Loucy (cell line): ENCODE results near the gene CCDC188.

Source experiments
- H2AFZ ChIP-seq: fragments of 200-600 bp; sonication (generic); 2 replicates; pipeline ENCODE4 v1.6.0; 2016; ENCODE audit warnings: antibody characterized with exemption, mild to moderate bottlenecking, low read length, moderate library complexity
- H3F3A ChIP-seq: fragments of 200-600 bp; 2 replicates; pipeline ENCODE4 v1.6.0; 2016; ENCODE audit warnings: antibody characterized with exemption, low read depth, mild to moderate bottlenecking
- H3K27me3 ChIP-seq: fragments of 200-600 bp; sonication (generic); 2 replicates; pipeline ENCODE4 v1.6.1; 2014; ENCODE audit warnings: low read length, mild to moderate bottlenecking; ENCODE audit not compliant: insufficient read depth, poor library complexity, severe bottlenecking
- H3K36me3 ChIP-seq: fragments of 200-600 bp; sonication (generic); 2 replicates; pipeline ENCODE4 v1.6.1; 2016; ENCODE audit warnings: low read length; ENCODE audit not compliant: insufficient read depth
- H3K4me1 ChIP-seq: fragments of 200-600 bp; sonication (generic); 2 replicates; pipeline ENCODE4 v1.5.1; 2014; ENCODE audit warnings: low read length, mild to moderate bottlenecking; ENCODE audit not compliant: insufficient read depth, poor library complexity, severe bottlenecking
- H3K4me2 ChIP-seq: fragments of 200-600 bp; sonication (generic); 2 replicates; pipeline ENCODE4 v1.6.0; 2014; ENCODE audit warnings: antibody characterized with exemption, low read length, low read depth, mild to moderate bottlenecking; ENCODE audit not compliant: poor library complexity, severe bottlenecking
- H3K4me3 ChIP-seq: fragments of 200-600 bp; sonication (generic); 2 replicates; pipeline ENCODE4 v1.5.1; 2014; ENCODE audit warnings: low read length, mild to moderate bottlenecking, mixed read lengths; ENCODE audit not compliant: poor library complexity, severe bottlenecking
- H3K79me2 ChIP-seq: fragments of 200-600 bp; sonication (generic); 2 replicates; pipeline ENCODE4 v1.6.1; 2014; ENCODE audit warnings: low read length; ENCODE audit not compliant: insufficient read depth
- H3K9ac ChIP-seq: fragments of 200-600 bp; sonication (generic); 2 replicates; pipeline ENCODE4 v1.6.0; 2014; ENCODE audit warnings: mild to moderate bottlenecking, low read depth, low read length, moderate library complexity; ENCODE audit not compliant: poor library complexity, severe bottlenecking
- H3K9me2 ChIP-seq: fragments of 200-600 bp; sonication (generic); replicated peaks from 2 replicates; pipeline ENCODE4 v1.6.1; 2016; ENCODE audit warnings: low read depth, low read length, mixed read lengths
- H3K9me3 ChIP-seq: fragments of 200-600 bp; sonication (generic); 2 replicates; pipeline ENCODE4 v1.6.1; 2014; ENCODE audit warnings: mild to moderate bottlenecking, antibody characterized with exemption, low read length, low read depth; ENCODE audit not compliant: insufficient read depth
- H4K20me1 ChIP-seq: fragments of 200-600 bp; sonication (generic); 2 replicates; pipeline ENCODE4 v1.6.0; 2014; ENCODE audit warnings: antibody characterized with exemption, low read length, mild to moderate bottlenecking; ENCODE audit not compliant: insufficient read depth, poor library complexity, severe bottlenecking
- EZH2phosphoT487 ChIP-seq: fragments of 200-600 bp; IDR thresholded peaks from 2 replicates; pipeline ENCODE4 v1.6.1; 2018; ENCODE audit warnings: antibody characterized with exemption, mild to moderate bottlenecking, moderate library complexity, borderline replicate concordance
- TF ChIP-seq, protein P1 (sequence below): fragments of 200-600 bp; sonication (generic); conservative IDR thresholded peaks from 2 replicates; pipeline ENCODE4 v1.5.1; 2014; ENCODE audit warnings: mild to moderate bottlenecking, antibody characterized with exemption, low read length

Gene CCDC188

DNA sequence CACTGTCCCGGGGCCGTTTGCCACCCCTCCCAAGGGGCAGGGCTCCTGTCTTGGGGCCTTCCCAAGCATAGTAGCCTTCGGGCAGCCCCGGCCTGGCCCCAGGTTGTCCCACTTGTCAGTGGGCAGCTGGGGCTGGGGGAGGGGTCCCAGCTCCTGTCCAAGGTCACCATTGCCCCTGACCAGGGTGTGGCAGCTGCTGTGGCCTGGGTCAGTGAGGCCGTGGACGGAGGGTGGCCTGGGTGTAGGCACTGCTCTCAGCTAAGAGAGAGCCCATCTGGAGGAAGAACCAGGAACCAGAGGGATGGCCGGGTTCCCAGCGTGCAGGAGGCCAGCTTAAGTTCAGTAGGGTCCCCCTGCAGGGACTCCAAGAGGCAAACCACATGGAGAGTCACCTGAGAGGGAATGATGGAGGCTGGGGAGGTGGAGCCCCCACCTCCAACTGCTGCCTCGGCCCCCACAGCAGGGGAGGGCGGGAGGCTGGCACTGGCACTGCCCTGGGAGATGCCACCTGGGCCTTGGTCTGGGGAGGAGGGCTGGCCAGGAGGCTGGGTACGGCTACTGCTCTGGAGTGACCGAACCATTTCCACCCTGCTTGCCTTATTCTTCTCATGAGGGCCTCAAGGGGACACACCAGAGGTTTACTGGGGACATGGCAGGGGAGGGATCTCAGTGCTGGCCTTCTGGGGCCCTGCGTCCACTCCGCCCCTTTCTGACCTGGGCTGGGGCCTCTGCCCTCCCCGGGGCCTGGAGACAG is 6.8 kb upstream of the CCDC188 start:
- H3K4me2 ChIP-seq: peak overlapping the region; percentile 92
- peaks cover 44% of the 10 kb centered on the region for H3K4me1 ChIP-seq
- H3K9me2 ChIP-seq: no peaks in the 10 kb centered on the region
- H3K36me3 ChIP-seq: no peaks in the 10 kb centered on the region
- H3F3A ChIP-seq: peaks cover 6% of the 10 kb centered on the region
- H3K4me3 ChIP-seq: peak overlapping the region; percentile 74
- no peaks in the 10 kb centered on the region for H3K27me3 ChIP-seq
- peak overlapping the region; percentile 96 for H3K9ac ChIP-seq
- H3K9me3 ChIP-seq: no peaks in the 10 kb centered on the region
- TF ChIP-seq, protein P1, sequence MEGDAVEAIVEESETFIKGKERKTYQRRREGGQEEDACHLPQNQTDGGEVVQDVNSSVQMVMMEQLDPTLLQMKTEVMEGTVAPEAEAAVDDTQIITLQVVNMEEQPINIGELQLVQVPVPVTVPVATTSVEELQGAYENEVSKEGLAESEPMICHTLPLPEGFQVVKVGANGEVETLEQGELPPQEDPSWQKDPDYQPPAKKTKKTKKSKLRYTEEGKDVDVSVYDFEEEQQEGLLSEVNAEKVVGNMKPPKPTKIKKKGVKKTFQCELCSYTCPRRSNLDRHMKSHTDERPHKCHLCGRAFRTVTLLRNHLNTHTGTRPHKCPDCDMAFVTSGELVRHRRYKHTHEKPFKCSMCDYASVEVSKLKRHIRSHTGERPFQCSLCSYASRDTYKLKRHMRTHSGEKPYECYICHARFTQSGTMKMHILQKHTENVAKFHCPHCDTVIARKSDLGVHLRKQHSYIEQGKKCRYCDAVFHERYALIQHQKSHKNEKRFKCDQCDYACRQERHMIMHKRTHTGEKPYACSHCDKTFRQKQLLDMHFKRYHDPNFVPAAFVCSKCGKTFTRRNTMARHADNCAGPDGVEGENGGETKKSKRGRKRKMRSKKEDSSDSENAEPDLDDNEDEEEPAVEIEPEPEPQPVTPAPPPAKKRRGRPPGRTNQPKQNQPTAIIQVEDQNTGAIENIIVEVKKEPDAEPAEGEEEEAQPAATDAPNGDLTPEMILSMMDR: no peak
- no peak for TF ChIP-seq EZH2phosphoT487
- no peaks in the 10 kb centered on the region for H3K79me2 ChIP-seq
- no peaks in the 10 kb centered on the region for H4K20me1 ChIP-seq
- H2AFZ ChIP-seq: no peak overlapping the region

- no peaks in the 10 kb centered on the region for H4K20me1 ChIP-seq
- TF ChIP-seq, protein P1: peak; percentile 97
- TF ChIP-seq EZH2phosphoT487: no peak
- H2AFZ ChIP-seq: no peak overlapping the region
- H3F3A ChIP-seq: peaks cover 6% of the 10 kb centered on the region
- no peaks in the 10 kb centered on the region for H3K9me3 ChIP-seq
- no peak overlapping the region for H3K4me3 ChIP-seq
- H3K36me3 ChIP-seq: no peaks in the 10 kb centered on the region
- H3K4me1 ChIP-seq: peaks cover 44% of the 10 kb centered on the region
- H3K79me2 ChIP-seq: no peaks in the 10 kb centered on the region
- H3K9me2 ChIP-seq: no peaks in the 10 kb centered on the region
- peak overlapping the region; percentile 92 for H3K4me2 ChIP-seq
- H3K27me3 ChIP-seq: no peaks in the 10 kb centered on the region
- H3K9ac ChIP-seq: peak overlapping the region; percentile 96
Observed at GRCh38 chr22:20156611-20157429, 6.0 kb upstream of the CCDC188 start.

DNA sequence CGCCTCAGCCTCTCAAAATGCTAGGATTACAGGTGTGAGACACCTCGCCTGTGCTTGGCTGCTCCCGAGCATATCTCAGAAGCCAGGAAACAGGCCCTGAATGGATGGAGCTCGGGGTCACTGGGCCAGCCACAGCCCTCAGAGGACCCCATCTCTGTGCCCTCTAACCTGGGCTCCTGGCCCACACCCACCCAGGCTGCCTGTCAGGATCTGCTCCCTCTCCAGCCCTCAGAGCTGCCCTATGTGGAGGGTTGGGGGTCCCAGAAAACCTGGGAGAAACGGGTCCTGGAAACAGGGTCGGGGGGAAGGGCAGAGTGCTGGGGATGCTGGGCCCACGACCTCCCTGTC is 5.2 kb upstream of the CCDC188 start:
- Histone ChIP-seq H3F3A (peaks cover 6% of the 10 kb centered on the region), H3K79me2 (no peaks in the 10 kb centered on the region), H4K20me1 (no peaks in the 10 kb centered on the region), H3K4me3 (no peak overlapping the region), H3K4me2 (no peak overlapping the region), H3K36me3 (no peaks in the 10 kb centered on the region), H3K9ac (no peak overlapping the region), H3K9me2 (no peaks in the 10 kb centered on the region), H3K4me1 (peaks cover 44% of the 10 kb centered on the region), H3K27me3 (no peaks in the 10 kb centered on the region), H3K9me3 (no peaks in the 10 kb centered on the region), H2AFZ (no peak overlapping the region)
- TF ChIP-seq, protein P1: no peak
- TF ChIP-seq EZH2phosphoT487: no peak
